HG03159 (cell line): Measurements from ENCODE around the gene DGCR2.

Experiments
- ATAC-seq: cut with Tn5 transposase; IDR thresholded peaks from one replicate; pipeline ENCODE4 v1.9.1; 2021; ENCODE audit warnings: mild to moderate bottlenecking, moderate library complexity; ENCODE audit not compliant: unreplicated experiment

The DGCR2 gene

GRCh38 chr22:19147195-19147780 is 25.1 kb upstream of the DGCR2 start:
- no peak for ATAC-seq

DNA sequence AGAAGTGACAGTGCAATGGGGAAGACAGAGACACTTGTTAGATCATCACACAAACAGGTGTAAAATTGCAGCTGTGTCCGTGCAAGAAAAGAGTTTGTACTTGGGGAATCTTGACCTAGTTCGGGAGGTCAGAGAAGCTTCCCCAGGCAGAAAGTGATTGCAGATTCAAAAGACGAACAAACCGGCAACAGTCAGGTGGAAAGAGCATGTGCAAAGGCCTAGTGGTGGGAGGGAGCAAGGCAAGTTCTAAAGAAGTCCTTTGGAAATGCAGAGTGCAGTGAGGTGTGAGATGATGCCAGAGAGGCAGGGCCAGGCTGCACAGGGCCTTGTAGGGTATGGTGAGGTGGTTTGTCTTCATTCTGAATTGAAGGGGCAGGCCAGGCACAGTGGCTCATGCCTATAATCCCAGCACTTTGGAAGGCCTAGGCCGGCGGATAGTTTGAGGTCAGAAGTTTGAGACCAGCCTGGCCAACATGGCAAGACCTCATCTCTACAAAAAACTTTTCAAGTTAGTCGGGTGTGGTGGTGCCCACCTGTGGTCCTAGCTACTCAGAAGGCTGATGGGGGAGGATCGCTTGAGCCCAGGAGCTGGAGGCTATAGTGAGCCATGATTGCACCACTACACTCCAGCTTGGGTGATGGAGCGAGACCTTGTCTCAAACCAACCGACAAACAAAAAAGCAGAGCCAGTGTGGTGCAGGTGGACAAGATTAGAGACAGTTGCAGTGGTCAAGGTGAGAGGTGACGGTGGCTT is 24.2 kb upstream of the DGCR2 start:
- no peak for ATAC-seq

GRCh38 chr22:19143967-19144400 is 21.8 kb upstream of the DGCR2 start:
- ATAC-seq = no peak

DNA sequence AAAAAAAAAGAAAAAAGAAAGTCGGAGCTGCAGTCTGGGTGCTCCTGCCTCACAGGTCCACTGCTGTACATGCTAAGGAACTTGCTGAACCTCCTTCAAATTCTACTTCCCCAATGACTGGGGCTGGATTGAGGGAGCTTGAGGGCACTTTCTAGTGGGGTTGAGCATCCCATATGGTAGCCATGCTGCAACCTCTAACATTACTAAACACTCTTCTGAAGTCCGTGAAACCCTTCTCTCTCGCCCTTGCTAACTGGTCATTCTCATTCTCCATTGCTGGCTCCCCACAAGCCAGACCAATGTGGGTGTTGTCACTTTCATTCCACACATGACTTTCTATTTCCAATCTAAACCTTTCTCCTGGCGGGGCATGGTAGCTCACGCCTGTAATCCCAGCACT is 21.0 kb upstream of the DGCR2 start:
- ATAC-seq = no peak

DNA sequence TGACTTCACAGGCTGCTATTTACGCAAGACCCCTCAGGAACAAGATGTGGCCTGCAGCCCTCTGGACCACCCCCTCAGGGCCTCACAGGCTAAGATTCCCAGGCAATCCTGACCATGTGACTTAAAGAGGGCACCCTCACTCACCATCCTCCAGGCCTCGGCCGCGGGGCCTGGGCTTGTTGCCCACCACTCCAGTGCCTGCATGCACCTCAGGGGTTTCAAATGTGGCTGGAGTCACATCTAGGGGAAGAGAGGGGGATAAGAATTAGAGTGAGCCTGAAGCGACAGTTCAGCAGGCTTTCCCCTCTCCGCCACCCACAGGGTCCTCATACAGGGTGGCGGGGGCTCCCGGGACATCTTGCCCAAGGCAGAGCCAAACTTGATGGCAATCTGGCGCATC is 20.2 kb upstream of the DGCR2 start:
- no peak for ATAC-seq

DNA sequence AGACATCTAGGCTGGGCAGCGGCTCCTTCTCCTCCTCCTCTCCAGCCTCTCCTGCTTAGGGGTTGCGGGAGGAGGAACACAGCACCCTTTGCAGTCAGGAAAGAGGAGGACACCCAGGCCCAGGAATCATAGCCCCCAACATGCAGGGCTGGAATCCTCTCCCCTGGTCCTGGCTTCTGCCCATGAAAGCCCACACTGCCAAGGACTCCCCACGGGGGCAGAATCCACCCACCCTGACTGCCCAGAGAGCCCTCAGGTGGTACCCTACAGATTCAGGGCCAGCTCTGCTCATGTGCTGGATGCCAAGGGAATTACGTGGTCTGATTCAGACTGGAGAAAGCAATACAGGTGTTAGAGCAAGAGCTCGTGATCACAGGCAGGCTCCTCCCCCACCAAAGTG is 17.8 kb upstream of the DGCR2 start:
- ATAC-seq = no peak

DNA sequence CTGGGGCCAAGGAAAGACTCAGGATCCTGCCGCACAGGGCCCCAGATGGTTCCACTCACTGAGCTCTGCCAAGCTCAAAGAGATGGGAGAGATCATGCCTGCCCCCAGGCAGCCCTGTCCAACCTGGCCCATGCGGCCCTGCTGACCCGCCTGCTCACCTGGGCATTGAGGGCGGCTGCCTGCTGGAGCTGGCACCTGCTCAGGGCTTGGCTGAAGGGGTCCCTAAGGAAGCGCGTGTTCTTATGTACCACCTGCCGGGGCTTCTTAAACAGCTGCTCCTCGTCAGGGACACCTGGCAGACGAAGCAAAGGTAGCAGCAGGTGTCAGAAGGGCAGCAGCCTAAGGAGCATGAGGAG is 16.8 kb upstream of the DGCR2 start:
- ATAC-seq = no peak

GRCh38 chr22:19138217-19139000 is 16.2 kb upstream of the DGCR2 start:
- ATAC-seq = no peak

DNA sequence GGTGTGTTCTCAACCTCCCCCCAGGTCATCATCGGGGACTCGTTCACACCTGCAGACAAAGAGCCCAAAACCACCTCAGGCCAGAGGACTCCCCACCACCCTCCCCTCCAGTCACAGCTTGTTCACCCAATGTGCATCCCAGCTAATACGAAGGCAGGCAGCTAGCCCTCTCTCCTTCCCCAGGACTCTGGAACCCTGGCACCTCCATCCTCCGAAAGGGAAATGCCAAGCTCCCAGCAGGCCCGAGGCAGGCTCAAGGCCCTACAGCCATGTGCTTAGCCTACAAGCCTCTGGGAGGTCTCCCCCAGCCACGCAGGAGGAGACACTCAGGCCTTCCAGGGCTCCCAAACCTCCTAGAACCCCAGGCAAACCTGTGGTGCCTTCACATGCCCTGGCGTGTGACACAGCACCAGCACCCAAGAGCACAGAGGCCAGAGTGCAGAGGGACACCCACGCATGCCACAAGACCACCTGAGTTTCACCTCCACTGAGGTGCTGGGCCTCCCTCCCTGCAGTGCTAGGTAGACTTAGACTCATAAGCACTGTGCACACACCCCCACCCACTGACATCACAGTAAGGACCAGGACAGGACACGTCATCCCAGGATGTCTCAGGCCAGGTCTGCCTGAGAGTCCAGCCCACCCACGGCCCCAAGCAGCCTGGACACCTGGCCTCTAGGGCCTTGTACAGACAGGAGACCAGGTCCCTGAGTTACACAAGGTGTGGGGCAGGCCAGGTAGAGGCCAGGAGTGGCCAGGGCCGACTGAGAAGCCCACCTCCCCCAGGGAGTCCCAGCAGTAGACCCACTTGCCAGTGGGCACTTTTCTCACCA is 15.4 kb upstream of the DGCR2 start:
- no peak for ATAC-seq

- no peak for ATAC-seq
Measured at GRCh38 chr22:19136915-19137314, 14.7 kb upstream of the DGCR2 start.

DNA sequence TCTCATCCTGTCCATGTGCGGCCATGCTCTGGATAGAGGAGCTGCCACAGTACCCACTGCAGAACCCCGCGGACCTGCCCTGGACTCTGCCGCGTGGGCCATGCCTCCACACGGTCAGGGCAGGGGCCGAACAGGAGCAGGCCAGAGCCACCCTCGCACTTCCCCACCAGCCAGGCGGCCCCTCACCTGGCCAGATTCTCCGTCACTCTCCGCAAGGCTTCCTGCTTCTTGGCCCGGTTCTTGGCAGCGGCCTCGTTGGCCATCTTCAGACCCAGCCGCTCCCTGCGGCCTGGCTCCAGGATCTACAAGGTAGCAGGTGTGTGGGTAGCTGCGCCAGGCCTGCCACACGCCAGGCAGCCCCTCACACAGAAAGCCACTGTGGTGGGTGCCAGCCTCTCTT is 12.7 kb upstream of the DGCR2 start:
- ATAC-seq = no peak

DNA sequence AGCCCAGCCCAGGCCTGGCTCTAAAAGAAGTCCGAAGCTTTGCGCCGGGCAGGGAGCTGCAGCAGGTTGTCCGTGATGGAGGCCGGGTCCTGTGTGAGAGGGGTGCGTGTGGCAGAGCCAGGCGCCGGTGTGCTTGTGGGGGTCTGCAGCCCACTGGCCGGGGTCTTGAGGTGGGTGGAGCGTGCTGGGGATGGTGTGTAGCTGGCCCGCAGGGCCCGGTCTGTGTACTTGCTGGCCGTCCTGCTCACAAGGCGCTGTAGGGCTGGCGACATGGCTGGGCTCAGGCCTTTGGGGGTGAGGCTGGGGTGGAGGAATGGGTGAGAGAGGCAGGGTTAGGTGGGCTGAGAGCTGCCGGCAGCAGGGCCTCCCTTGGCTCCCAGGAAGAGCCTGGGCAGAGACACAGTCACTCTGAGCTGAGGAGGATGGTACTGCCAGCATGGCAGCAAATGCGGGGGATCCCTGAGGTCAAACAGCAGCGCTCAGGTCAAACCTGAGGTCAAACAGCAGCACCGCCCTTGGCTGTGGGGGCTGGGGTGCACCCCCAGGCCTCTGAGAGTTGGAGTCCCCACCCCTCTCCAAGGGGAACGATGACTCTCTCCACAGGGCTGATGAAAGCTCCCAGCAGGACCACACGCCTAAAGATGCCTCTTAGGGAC is 12.1 kb upstream of the DGCR2 start:
- ATAC-seq = no peak

GRCh38 chr22:19133561-19133960 is 11.3 kb upstream of the DGCR2 start:
- no peak for ATAC-seq

DNA sequence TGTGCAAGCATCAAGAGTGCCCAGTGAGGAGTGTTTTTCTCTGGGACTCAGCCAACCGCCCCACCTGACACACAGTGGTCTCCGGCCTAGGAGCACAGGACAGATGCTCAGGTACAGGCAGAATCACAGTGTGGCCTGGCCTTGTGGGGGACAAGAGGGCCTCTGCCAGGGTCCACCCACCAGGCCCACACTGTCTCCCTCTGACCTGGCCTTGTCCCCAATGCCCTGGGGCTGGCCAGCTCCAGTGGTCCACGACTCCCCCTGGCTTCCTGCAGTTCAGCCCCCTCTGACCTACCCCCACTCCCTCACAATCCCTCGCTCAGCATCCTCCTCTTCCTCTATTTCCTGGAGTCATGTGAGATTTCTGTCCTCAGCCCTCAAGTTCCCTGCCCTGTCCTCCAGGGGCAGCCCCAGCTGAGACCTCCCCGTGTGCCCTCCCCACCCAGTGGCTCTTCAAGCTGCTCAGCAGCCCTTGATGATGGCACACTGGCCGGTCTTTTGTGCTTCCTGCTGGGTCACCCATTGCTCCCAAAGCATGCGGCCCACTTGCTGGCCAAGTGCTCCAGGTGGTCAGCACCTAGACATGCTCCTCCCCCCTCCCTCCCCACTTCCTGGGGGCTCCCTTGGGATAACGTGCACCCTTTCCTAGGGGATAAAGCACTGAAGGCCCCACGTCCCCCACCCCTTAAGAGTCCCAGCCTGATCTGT is 10.6 kb upstream of the DGCR2 start:
- no peak for ATAC-seq

DNA sequence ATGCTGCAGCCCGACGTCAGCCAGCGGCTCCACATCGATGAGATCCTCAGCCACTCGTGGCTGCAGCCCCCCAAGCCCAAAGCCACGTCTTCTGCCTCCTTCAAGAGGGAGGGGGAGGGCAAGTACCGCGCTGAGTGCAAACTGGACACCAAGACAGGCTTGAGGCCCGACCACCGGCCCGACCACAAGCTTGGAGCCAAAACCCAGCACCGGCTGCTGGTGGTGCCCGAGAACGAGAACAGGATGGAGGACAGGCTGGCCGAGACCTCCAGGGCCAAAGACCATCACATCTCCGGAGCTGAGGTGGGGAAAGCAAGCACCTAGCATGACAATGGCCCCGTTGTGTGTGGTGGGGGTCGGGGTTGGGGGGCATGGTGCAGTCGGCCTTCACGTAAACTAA is 9.9 kb upstream of the DGCR2 start:
- ATAC-seq = no peak

DNA sequence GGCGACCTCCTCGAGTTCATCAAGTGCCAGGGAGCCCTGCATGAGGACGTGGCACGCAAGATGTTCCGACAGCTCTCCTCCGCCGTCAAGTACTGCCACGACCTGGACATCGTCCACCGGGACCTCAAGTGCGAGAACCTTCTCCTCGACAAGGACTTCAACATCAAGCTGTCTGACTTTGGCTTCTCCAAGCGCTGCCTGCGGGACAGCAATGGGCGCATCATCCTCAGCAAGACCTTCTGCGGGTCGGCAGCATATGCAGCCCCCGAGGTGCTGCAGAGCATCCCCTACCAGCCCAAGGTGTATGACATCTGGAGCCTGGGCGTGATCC is 9.4 kb upstream of the DGCR2 start:
- no peak for ATAC-seq

DNA sequence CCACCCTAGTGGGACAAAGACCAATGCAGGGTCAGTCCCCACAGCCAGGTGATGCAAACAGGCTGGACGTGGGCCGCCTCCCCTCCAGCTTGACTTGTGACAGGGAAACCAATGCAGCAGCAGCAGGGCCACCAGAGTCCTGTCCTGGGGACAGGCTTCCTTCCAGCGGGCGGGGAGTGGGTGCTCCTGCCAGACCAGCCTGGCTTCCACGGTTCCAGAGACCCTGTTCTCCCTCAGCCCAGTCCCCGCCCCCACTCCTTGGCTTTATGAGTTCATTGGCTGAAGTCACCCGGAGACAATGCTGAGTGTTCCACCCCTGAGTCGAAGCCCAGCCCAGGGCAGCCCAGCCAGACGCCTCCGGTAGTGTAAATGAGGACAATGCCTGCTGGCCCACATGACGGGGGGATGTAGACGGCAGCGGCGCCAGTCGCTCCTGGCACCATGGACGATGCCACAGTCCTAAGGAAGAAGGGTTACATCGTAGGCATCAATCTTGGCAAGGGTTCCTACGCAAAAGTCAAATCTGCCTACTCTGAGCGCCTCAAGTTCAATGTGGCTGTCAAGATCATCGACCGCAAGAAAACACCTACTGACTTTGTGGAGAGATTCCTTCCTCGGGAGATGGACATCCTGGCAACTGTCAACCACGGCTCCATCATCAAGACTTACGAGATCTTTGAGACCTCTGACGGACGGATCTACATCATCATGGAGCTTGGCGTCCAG is 8.9 kb upstream of the DGCR2 start, which contains the start of gene TSSK2:
TSSK2 (plus strand) TSS at position 350 of the 726 bp plus-strand sequence; CDS start at position 442, 92 bp downstream.
- ATAC-seq = no peak

DNA sequence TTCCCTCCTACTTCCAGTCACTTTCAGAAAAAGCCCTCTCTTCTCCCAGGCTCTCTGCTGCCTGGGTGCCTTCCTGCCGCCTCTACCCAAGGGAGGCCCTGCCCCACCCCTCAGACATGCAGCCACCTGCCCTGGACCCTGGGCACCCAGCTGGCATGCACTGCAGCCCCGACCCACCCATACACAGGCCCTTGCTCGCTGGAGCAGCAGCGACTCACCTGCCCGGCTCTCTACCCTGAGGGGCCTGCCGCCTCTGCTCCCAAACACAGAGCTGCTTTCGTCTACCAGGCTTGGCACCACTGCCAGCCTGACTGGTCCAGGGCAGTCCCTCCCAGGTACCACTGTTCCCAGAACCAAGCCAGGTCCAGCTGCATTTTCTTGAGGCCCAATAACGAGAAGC is 7.7 kb upstream of the DGCR2 start:
- no peak for ATAC-seq

- no peak for ATAC-seq
Measured at GRCh38 chr22:19128946-19129727, 6.9 kb upstream of the DGCR2 start.
